ENCODE measurements around the gene MTRR.

DNA sequence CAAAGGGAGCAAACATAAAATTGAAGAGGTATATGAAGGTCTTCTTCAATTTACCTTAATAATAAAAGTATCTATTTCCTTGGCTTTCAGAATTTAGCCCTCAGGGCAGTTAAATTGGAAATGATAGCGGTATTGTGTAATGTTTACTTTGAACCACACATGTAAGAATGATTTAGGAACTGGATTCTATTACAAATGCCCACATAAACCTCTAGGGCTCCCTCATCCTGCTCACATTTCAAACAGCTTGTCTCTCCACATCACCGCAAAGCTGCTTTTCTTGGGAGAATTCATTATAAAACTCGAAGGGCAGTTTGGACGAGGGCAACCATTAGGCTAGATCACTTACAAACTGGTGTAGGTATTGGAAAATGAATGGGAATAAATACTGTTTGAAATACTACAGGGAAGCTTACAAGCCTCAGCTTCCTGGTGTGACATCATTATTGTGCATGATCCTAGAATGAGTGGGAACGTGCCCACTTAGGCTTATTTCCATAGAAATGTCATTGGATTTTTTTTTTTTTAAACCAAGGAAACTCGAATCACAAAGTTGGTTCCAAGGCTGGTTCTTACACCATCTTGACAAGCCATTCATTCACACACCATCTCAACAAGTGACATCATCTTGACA is 47.3 kb downstream of the MTRR start:
- TF ChIP-seq CTCF (conservative IDR thresholded peaks at IDR 0.05; ENCODE audit: low read length) (no peak), EZH2phosphoT487 (IDR thresholded peaks at IDR 0.05; ENCODE audit: borderline replicate concordance) (no peak)
